GM21447 (cell line): ENCODE data around the gene TCF4.

Experiments used
- ATAC-seq: cut with Tn5 transposase; IDR thresholded peaks from one replicate; pipeline ENCODE4 v1.9.1; 2021; ENCODE audit not compliant: unreplicated experiment

TCF4 gene

GRCh38 chr18:55508651-55509050, 79.3 kb downstream of the TCF4 start:
- no peak for ATAC-seq

- no peak for ATAC-seq
Measured at GRCh38 chr18:55506074-55506473, 81.9 kb downstream of the TCF4 start.

GRCh38 chr18:55504808-55505207, 83.2 kb downstream of the TCF4 start:
- ATAC-seq, result no peak

GRCh38 chr18:55503167-55503820, 84.7 kb downstream of the TCF4 start:
- ATAC-seq, result no peak

- no peak for ATAC-seq
Measured at GRCh38 chr18:55501982-55502710, 85.8 kb downstream of the TCF4 start.

GRCh38 chr18:55501579-55501978, 86.4 kb downstream of the TCF4 start:
- no peak for ATAC-seq

GRCh38 chr18:55500316-55501086, 87.5 kb downstream of the TCF4 start:
- no peak for ATAC-seq

- no peak for ATAC-seq
Measured at GRCh38 chr18:55499526-55499925, 88.5 kb downstream of the TCF4 start.

- no peak for ATAC-seq
Measured at GRCh38 chr18:55497825-55498403, 90.1 kb downstream of the TCF4 start.

GRCh38 chr18:55494899-55495298, 93.1 kb downstream of the TCF4 start:
- no peak for ATAC-seq

- no peak for ATAC-seq
Measured at GRCh38 chr18:55494441-55494840, 93.6 kb downstream of the TCF4 start.

- ATAC-seq, result no peak
Measured at GRCh38 chr18:55491616-55492015, 96.4 kb downstream of the TCF4 start.

GRCh38 chr18:55489034-55489986, 98.7 kb downstream of the TCF4 start:
- peak; percentile 78 for ATAC-seq

- ATAC-seq, result no peak
Measured at GRCh38 chr18:55488473-55488872, 99.5 kb downstream of the TCF4 start.

GRCh38 chr18:55487997-55488396, 100.0 kb downstream of the TCF4 start:
- ATAC-seq, result no peak

- ATAC-seq, result no peak
Measured at GRCh38 chr18:55486936-55487335, 101.1 kb downstream of the TCF4 start.

- ATAC-seq, result no peak
Measured at GRCh38 chr18:55485666-55486065, 102.3 kb downstream of the TCF4 start.

GRCh38 chr18:55484773-55485172, 103.2 kb downstream of the TCF4 start:
- no peak for ATAC-seq

- ATAC-seq, result no peak
Measured at GRCh38 chr18:55483266-55483871, 104.6 kb downstream of the TCF4 start.
